ENCODE data around the gene GTF2A1L. TPM values are rescaled to one million over a fixed set of nuclear protein-coding genes. Genes with fewer than 3 reads are reported as not detected.
"Not testable (repeated sequence)": the region's sequence is repeated elsewhere in the genome, so short reads cannot be mapped to it uniquely, and the experiment has no call there.

Gene GTF2A1L
- total and polyA plus RNA-seq, 2 experiments from 2014 or later, result 0.52 to 4.1 TPM

DNA sequence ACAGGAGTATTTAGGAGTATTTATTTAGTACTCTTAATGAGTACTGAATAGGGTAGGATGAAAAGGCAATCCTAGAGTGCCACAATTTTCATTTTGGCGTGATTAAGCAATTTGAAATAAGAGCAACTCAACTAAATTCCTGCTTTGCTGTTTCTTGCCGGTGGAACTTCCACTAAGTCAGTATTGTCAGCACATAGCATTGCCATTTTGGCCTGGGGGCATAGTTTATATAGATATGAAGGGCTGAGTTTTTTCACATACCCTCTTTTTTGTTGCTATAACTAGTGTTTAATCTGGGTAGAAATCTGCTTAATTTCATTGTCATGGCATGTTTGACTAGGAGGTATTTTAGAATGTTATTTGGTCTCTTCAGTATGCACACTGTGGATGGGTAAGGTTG lies 1.9 kb downstream of the GTF2A1L start:
- H3K4me1 ChIP-seq (ENCODE audit: insufficient read depth), result no peaks in the 10 kb centered on the region
- no peak overlapping the region for H3K4me3 ChIP-seq
- WGBS (ENCODE audit: low lambda C conversion rate, missing lambda C conversion rate), result 83% methylated on average over 2 of the region's 2 CpGs
- TF ChIP-seq, protein P1, sequence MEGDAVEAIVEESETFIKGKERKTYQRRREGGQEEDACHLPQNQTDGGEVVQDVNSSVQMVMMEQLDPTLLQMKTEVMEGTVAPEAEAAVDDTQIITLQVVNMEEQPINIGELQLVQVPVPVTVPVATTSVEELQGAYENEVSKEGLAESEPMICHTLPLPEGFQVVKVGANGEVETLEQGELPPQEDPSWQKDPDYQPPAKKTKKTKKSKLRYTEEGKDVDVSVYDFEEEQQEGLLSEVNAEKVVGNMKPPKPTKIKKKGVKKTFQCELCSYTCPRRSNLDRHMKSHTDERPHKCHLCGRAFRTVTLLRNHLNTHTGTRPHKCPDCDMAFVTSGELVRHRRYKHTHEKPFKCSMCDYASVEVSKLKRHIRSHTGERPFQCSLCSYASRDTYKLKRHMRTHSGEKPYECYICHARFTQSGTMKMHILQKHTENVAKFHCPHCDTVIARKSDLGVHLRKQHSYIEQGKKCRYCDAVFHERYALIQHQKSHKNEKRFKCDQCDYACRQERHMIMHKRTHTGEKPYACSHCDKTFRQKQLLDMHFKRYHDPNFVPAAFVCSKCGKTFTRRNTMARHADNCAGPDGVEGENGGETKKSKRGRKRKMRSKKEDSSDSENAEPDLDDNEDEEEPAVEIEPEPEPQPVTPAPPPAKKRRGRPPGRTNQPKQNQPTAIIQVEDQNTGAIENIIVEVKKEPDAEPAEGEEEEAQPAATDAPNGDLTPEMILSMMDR (IDR thresholded peaks at IDR 0.05; ENCODE audit: poor library complexity), result no peak
- TF ChIP-seq EZH2phosphoT487 (IDR thresholded peaks at IDR 0.05; ENCODE audit: low read depth, severe bottlenecking, unreplicated experiment), result no peak
- TF ChIP-seq EZH2 (IDR thresholded peaks at IDR 0.05; ENCODE audit: borderline replicate concordance), result no peak
- no peak overlapping the region for H3K27ac ChIP-seq
- no peaks in the 10 kb centered on the region for H3K9me3 ChIP-seq (ENCODE audit: low read depth)
- H3K4me2 ChIP-seq, result no peak overlapping the region
- no peaks in the 10 kb centered on the region for H3K79me2 ChIP-seq
- H3K9me2 ChIP-seq (replicated peaks; ENCODE audit: insufficient read depth), result no peaks in the 10 kb centered on the region
- no peaks in the 10 kb centered on the region for H3K27me3 ChIP-seq
- H3K36me3 ChIP-seq (replicated peaks; ENCODE audit: insufficient read depth, low read depth), result no peaks in the 10 kb centered on the region
- no peaks in the 10 kb centered on the region for H4K20me1 ChIP-seq (ENCODE audit: insufficient read depth, poor library complexity, severe bottlenecking)
- no peak for DNase-seq (ENCODE audit: low spot score)
- H2AFZ ChIP-seq, result no peak overlapping the region

DNA sequence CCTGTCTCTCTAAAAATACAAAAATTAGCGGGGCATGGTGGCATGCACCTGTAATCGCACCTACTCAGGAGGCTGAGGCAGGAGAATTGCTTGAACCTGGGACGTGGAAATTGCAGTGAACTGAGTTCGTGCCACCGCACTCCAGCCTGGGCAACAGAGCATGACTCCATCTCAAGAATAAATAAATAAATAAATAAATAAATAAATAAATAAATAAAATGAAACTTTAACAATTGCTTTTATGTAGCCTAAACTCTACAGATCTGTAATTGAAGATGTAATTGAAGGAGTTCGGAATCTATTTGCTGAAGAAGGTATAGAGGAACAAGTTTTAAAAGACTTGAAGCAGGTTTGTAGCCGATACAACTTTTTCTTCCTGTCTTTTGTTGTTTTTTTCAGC lies 2.9 kb downstream of the GTF2A1L start:
- DNase-seq (ENCODE audit: low spot score), result no peak
- Histone ChIP-seq H3K27ac (no peak overlapping the region), H3K36me3 (replicated peaks; ENCODE audit: insufficient read depth, low read depth) (no peaks in the 10 kb centered on the region), H4K20me1 (ENCODE audit: insufficient read depth, poor library complexity, severe bottlenecking) (no peaks in the 10 kb centered on the region), H3K4me3 (no peak overlapping the region), H3K9me3 (ENCODE audit: low read depth) (no peaks in the 10 kb centered on the region), H3K4me1 (ENCODE audit: insufficient read depth) (no peaks in the 10 kb centered on the region), H3K4me2 (no peak overlapping the region), H3K27me3 (no peaks in the 10 kb centered on the region), H3K9me2 (replicated peaks; ENCODE audit: insufficient read depth) (no peaks in the 10 kb centered on the region), H2AFZ (no peak overlapping the region), H3K79me2 (no peaks in the 10 kb centered on the region)
- 94% methylated on average over 7 of the region's 7 CpGs for WGBS (ENCODE audit: low lambda C conversion rate, missing lambda C conversion rate)
- no peak for TF ChIP-seq EZH2phosphoT487 (IDR thresholded peaks at IDR 0.05; ENCODE audit: low read depth, severe bottlenecking, unreplicated experiment)
- no peak for TF ChIP-seq EZH2 (IDR thresholded peaks at IDR 0.05; ENCODE audit: borderline replicate concordance)
- TF ChIP-seq, protein P1 (IDR thresholded peaks at IDR 0.05; ENCODE audit: poor library complexity), result no peak

DNA sequence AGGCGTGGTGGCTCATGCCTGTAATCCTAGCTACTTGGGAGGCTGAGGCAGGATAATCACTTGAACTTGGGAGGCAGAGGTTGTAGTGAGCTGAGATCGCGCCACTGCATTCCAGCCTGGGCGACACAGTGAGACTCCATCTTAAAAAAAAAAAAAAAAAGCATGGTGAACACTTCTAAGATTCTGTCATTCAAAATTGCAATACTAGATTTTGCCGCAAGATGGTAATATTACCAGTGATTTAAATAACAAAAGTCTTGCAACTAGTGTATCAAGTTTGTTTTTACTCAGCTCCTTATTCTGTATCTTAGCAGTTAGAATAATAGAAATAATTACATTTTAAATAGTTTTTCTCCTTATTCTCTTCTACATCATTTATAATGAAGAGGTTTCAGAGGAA lies 5.0 kb downstream of the GTF2A1L start:
- H3K4me1 ChIP-seq (ENCODE audit: insufficient read depth); H3K9me3 ChIP-seq (ENCODE audit: low read depth); H3K27ac ChIP-seq; H3K36me3 ChIP-seq (replicated peaks; ENCODE audit: insufficient read depth, low read depth); H3K79me2 ChIP-seq; DNase-seq (ENCODE audit: low spot score); H3K4me3 ChIP-seq; H2AFZ ChIP-seq; H3K9me2 ChIP-seq (replicated peaks; ENCODE audit: insufficient read depth); H3K27me3 ChIP-seq; H3K4me2 ChIP-seq; H4K20me1 ChIP-seq (ENCODE audit: insufficient read depth, poor library complexity, severe bottlenecking): not testable (repeated sequence)
- 92% methylated on average over 5 of the region's 5 CpGs for WGBS (ENCODE audit: low lambda C conversion rate, missing lambda C conversion rate)

DNA sequence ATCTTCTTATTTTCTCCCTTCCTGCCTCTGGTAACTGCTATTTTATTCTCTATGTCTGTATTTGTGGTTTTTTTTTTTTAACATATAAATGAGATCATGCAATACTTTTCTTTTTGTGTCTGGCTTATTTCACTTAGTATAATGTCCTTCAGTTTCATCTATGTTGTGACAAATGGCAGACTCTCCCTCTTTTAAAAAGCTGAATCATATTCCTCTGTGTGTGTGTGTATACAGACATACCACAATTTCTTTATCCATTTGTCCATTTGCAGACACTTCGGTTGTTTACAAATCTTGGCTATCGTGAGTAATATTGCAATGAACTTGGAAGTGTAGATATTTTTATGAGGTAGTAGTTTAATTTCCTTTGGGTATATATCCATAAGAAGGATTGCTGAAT lies 7.0 kb downstream of the GTF2A1L start:
- Histone ChIP-seq H4K20me1 (ENCODE audit: insufficient read depth, poor library complexity, severe bottlenecking) (no peaks in the 10 kb centered on the region), H3K27ac (no peak overlapping the region), H3K4me1 (ENCODE audit: insufficient read depth) (no peaks in the 10 kb centered on the region), H2AFZ (no peak overlapping the region), H3K27me3 (no peaks in the 10 kb centered on the region), H3K4me2 (no peak overlapping the region), H3K79me2 (no peaks in the 10 kb centered on the region), H3K4me3 (no peak overlapping the region), H3K9me3 (ENCODE audit: low read depth) (no peaks in the 10 kb centered on the region), H3K36me3 (replicated peaks; ENCODE audit: insufficient read depth, low read depth) (no peaks in the 10 kb centered on the region), H3K9me2 (replicated peaks; ENCODE audit: insufficient read depth) (no peaks in the 10 kb centered on the region)
- TF ChIP-seq EZH2 (IDR thresholded peaks at IDR 0.05; ENCODE audit: borderline replicate concordance), result no peak
- TF ChIP-seq, protein P1 (IDR thresholded peaks at IDR 0.05; ENCODE audit: poor library complexity), result no peak
- 86% methylated on average over 2 of the region's 2 CpGs for WGBS (ENCODE audit: low lambda C conversion rate, missing lambda C conversion rate)
- no peak for DNase-seq (ENCODE audit: low spot score)
